Liver (tissue), 9 donors: Measurements from ENCODE around the gene KIF26B. TPM values are rescaled to one million over a fixed set of nuclear protein-coding genes. Genes with fewer than 3 reads are reported as not detected.

Experiments used
- DNase-seq: peaks from one replicate; pipeline ENCODE4 v3.0.0-alpha.2; 2017; ENCODE audit warnings: low spot score
- H3K27ac ChIP-seq, 2 donors: one replicate each; pipeline ENCODE4 v1.7.0; 2013; ENCODE audit warnings: inconsistent platforms in 2 of 2, low read length in 2 of 2, control low read depth in 1 of 2, low read depth in 1 of 2, mild to moderate bottlenecking in 1 of 2
- H3K27me3 ChIP-seq, 4 donors: one replicate each; pipeline versions ENCODE4 v1.6.1 to v1.7.0; 2013; ENCODE audit warnings: low read length in 3 of 4, inconsistent platforms in 1 of 4, mild to moderate bottlenecking in 1 of 4, moderate library complexity in 1 of 4; ENCODE audit not compliant: control insufficient read depth in 4 of 4, insufficient read depth in 4 of 4
- H3K36me3 ChIP-seq, 4 donors: one replicate each; pipeline versions ENCODE4 v1.6.1 to v1.7.0; 2013; ENCODE audit warnings: low read length in 3 of 4, mild to moderate bottlenecking in 3 of 4, low read depth in 1 of 4, moderate library complexity in 1 of 4; ENCODE audit not compliant: control insufficient read depth in 4 of 4, insufficient read depth in 3 of 4
- H3K4me1 ChIP-seq, 4 donors: one replicate each; pipeline versions ENCODE4 v1.6.1 to v1.7.0; 2013; ENCODE audit warnings: low read length in 3 of 4, mild to moderate bottlenecking in 3 of 4, moderate library complexity in 1 of 4; ENCODE audit not compliant: control insufficient read depth in 4 of 4, insufficient read depth in 4 of 4
- H3K4me3 ChIP-seq, 3 donors: one replicate each; pipeline versions ENCODE4 v1.6.1 to v1.7.0; 2013; ENCODE audit warnings: low read length in 3 of 3, control low read depth in 1 of 3, low read depth in 1 of 3, mild to moderate bottlenecking in 1 of 3
- H3K9ac ChIP-seq, 2 donors: one replicate each; pipeline ENCODE4 v1.7.0; 2013; ENCODE audit warnings: low read length in 2 of 2, mild to moderate bottlenecking in 2 of 2, moderate library complexity in 2 of 2, control low read depth in 1 of 2, low read depth in 1 of 2
- H3K9me3 ChIP-seq, 4 donors: one replicate each; pipeline versions ENCODE4 v1.6.1 to v1.7.0; 2013; ENCODE audit warnings: low read length in 3 of 4; ENCODE audit not compliant: control insufficient read depth in 4 of 4
- ATF3 ChIP-seq: IDR thresholded peaks from 2 replicates; pipeline ENCODE4 v1.6.1; 2016; ENCODE audit warnings: antibody characterized with exemption
- CTCF ChIP-seq: fragments of 150-350 bp; IDR thresholded peaks from 2 replicates; pipeline ENCODE4 v1.5.1; 2017; ENCODE audit warnings: improper control_type of control experiment, low read depth, low read length; ENCODE audit not compliant: missing input control
- EGR1 ChIP-seq, 2 donors: IDR thresholded peaks; 2 replicates each; pipeline ENCODE4 v1.6.1; 2016 to 2018; ENCODE audit warnings: antibody characterized with exemption in 2 of 2, low read depth in 2 of 2
- FOXA2 ChIP-seq: IDR thresholded peaks from 2 replicates; pipeline ENCODE4 v1.6.1; 2016; ENCODE audit warnings: antibody characterized with exemption
- GABPA ChIP-seq, 2 donors: IDR thresholded peaks in 1 of 2; conservative IDR thresholded peaks in 1 of 2; 2 replicates each; pipeline ENCODE4 v1.6.1; 2016; ENCODE audit warnings: antibody characterized with exemption in 2 of 2, mild to moderate bottlenecking in 1 of 2, moderate library complexity in 1 of 2
- HNF4A ChIP-seq, 2 donors: conservative IDR thresholded peaks; 2 replicates each; pipeline ENCODE4 v1.6.1; 2016; ENCODE audit warnings: antibody characterized with exemption in 2 of 2, mild to moderate bottlenecking in 2 of 2
- HNF4G ChIP-seq: IDR thresholded peaks from 2 replicates; pipeline ENCODE4 v1.6.1; 2016; ENCODE audit warnings: antibody characterized with exemption
- JUND ChIP-seq, 2 donors: IDR thresholded peaks; 2 replicates each; pipeline ENCODE4 v1.6.1; 2016; ENCODE audit warnings: antibody characterized with exemption in 2 of 2
- MAX ChIP-seq: IDR thresholded peaks from 2 replicates; pipeline ENCODE4 v1.6.1; 2016; ENCODE audit warnings: antibody characterized with exemption
- NR2F2 ChIP-seq: IDR thresholded peaks from 2 replicates; pipeline ENCODE4 v1.6.1; 2016; ENCODE audit warnings: antibody characterized with exemption
- RAD21 ChIP-seq, 2 donors: IDR thresholded peaks; 2 replicates each; pipeline ENCODE4 v1.6.1; 2016; ENCODE audit warnings: antibody characterized with exemption in 2 of 2, mild to moderate bottlenecking in 2 of 2
- REST ChIP-seq: IDR thresholded peaks from 2 replicates; pipeline ENCODE4 v1.6.1; 2016; ENCODE audit warnings: antibody characterized with exemption, mild to moderate bottlenecking
- RXRA ChIP-seq, 2 donors: IDR thresholded peaks; 2 replicates each; pipeline ENCODE4 v1.6.1; 2017 to 2018; ENCODE audit warnings: antibody characterized with exemption in 2 of 2, mild to moderate bottlenecking in 1 of 2
- SP1 ChIP-seq: IDR thresholded peaks from 2 replicates; pipeline ENCODE4 v1.6.1; 2018; ENCODE audit warnings: antibody characterized with exemption, mild to moderate bottlenecking
- TAF1 ChIP-seq: conservative IDR thresholded peaks from 2 replicates; pipeline ENCODE4 v1.6.1; 2016; ENCODE audit warnings: antibody characterized with exemption, mild to moderate bottlenecking
- YY1 ChIP-seq: IDR thresholded peaks from 2 replicates; pipeline ENCODE4 v1.6.1; 2016; ENCODE audit warnings: antibody characterized with exemption, mild to moderate bottlenecking
- ZBTB33 ChIP-seq: IDR thresholded peaks from 2 replicates; pipeline ENCODE4 v1.6.1; 2016; ENCODE audit warnings: antibody characterized with exemption
- WGBS: extraction: QIAGEN DNeasy Blood & Tissue Kit; methylation state at CpG from one replicate; pipeline ENCODE4 v1.1.7; 2013; 5-methylcytosine and 5-hydroxymethylcytosine counted together
- polyA plus RNA-seq, 2 donors: library from polyadenylated mRNA; stranded (reverse) in 1 of 2; unstranded in 1 of 2; fragments of 200-250 nt in 1 of 2; fragments of >200 nt in 1 of 2; fragmentation: Nextera tagmentation in 1 of 2; extraction: Ambion mirVana in 1 of 2; gene quantifications; one replicate each; pipeline versions ENCODE4 v1.2.1 to v1.2.3, GENCODE V29; 2013 to 2015
- total RNA-seq, 2 donors: library from RNA; depleted of rRNA; stranded (reverse); fragments of >200 nt; gene quantifications; one replicate each; pipeline ENCODE4 v1.2.3, GENCODE V29; 2014
- donor health status: healthy.
- donor health status: healthy.
- donor health status: healthy.
- donor health status: healthy.
- donor health status: healthy.

The KIF26B gene
- total and polyA plus RNA-seq, 4 donors = 0.10 to 1.7 (median 0.34) TPM

GRCh38 chr1:245493029-245493428 is 338.2 kb downstream of the KIF26B start:
- TF ChIP-seq SP1 (no peak), EGR1 (IDR thresholded peaks at IDR 0.05; ENCODE audit: low read depth in 2 of 2) (no peak), JUND (IDR thresholded peaks at IDR 0.05) (no peak)
- no peaks in the 10 kb centered on the region for H3K4me1 ChIP-seq
- no peak overlapping the region for H3K9ac ChIP-seq
- H3K4me3 ChIP-seq = no peak overlapping the region
- 74% methylated on average over 5 of the region's 5 CpGs for WGBS
- H3K27ac ChIP-seq = no peak overlapping the region
- no peaks in the 10 kb centered on the region for H3K9me3 ChIP-seq
- H3K36me3 ChIP-seq = no peaks in the 10 kb centered on the region
- no peaks in the 10 kb centered on the region for H3K27me3 ChIP-seq
- no peak for DNase-seq

- Histone ChIP-seq H3K4me1 (no peaks in the 10 kb centered on the region), H3K4me3 (no peak overlapping the region), H3K27ac (no peak overlapping the region), H3K36me3 (no peaks in the 10 kb centered on the region), H3K9me3 (no peaks in the 10 kb centered on the region), H3K9ac (no peak overlapping the region), H3K27me3 (no peaks in the 10 kb centered on the region)
- DNase-seq = no peak
- TF ChIP-seq ATF3 (no peak), HNF4G (no peak), ZBTB33 (no peak), YY1 (no peak), EGR1 (IDR thresholded peaks at IDR 0.05; ENCODE audit: low read depth in 2 of 2) (no peak), SP1 (no peak), MAX (no peak), RAD21 (IDR thresholded peaks at IDR 0.05) (no peak), NR2F2 (no peak), TAF1 (no peak), GABPA (IDR thresholded peaks at IDR 0.05 in 1 of 2, conservative IDR thresholded peaks at IDR 0.05 in 1 of 2) (no peak), JUND (IDR thresholded peaks at IDR 0.05) (no peak), HNF4A (conservative IDR thresholded peaks at IDR 0.05) (no peak), CTCF (no peak), FOXA2 (no peak), RXRA (IDR thresholded peaks at IDR 0.05) (no peak), REST (no peak)
- 83% methylated on average over 5 of the region's 5 CpGs for WGBS
Observed at GRCh38 chr1:245495681-245496080, 340.9 kb downstream of the KIF26B start.
